Vagina (tissue), 2 donors: Measurements from ENCODE around the gene NUP62.
"Not testable (repeated sequence)": the region's sequence is repeated elsewhere in the genome, so short reads cannot be mapped to it uniquely, and the experiment has no call there.

Experiments
- POLR2A ChIP-seq, 2 donors: fragments of 450-650 bp; IDR thresholded peaks; one replicate each; pipeline ENCODE4 v1.6.1; 2017; ENCODE audit warnings: antibody characterized with exemption in 2 of 2, mild to moderate bottlenecking in 2 of 2, moderate library complexity in 2 of 2
- TF ChIP-seq, protein P1 (sequence below), 3 experiments: fragments of 450-650 bp in 2 of 3; fragments of 200-600 bp in 1 of 3; sonication (generic) in 1 of 3; IDR thresholded peaks; one replicate each; pipeline ENCODE4 v1.5.1; 2017 to 2019; ENCODE audit warnings: antibody characterized with exemption in 3 of 3, mild to moderate bottlenecking in 2 of 3, moderate library complexity in 2 of 3

DNA sequence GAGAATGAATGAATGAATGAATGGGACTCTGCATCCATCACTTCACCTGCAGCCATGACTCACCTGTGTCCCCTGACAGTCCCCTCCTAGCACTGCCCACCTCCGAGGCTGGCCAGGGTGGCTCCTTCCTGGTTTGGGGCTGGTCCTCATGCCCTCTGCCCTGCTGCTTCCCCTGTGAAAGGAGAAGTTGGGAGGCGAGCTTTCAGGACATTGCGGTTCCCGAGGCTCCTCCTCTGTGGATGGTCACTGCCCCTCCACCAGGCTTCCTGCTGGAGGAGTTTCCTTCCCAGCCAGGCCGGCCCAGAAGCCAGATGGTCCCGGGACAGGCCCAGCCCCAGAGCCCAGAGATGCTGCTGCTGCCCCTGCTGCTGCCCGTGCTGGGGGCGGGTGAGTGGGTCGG, 40.1 kb upstream of the NUP62 start:
- TF ChIP-seq, protein P1, sequence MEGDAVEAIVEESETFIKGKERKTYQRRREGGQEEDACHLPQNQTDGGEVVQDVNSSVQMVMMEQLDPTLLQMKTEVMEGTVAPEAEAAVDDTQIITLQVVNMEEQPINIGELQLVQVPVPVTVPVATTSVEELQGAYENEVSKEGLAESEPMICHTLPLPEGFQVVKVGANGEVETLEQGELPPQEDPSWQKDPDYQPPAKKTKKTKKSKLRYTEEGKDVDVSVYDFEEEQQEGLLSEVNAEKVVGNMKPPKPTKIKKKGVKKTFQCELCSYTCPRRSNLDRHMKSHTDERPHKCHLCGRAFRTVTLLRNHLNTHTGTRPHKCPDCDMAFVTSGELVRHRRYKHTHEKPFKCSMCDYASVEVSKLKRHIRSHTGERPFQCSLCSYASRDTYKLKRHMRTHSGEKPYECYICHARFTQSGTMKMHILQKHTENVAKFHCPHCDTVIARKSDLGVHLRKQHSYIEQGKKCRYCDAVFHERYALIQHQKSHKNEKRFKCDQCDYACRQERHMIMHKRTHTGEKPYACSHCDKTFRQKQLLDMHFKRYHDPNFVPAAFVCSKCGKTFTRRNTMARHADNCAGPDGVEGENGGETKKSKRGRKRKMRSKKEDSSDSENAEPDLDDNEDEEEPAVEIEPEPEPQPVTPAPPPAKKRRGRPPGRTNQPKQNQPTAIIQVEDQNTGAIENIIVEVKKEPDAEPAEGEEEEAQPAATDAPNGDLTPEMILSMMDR (IDR thresholded peaks at IDR 0.05): not testable (repeated sequence)
- not testable (repeated sequence) for TF ChIP-seq POLR2A (IDR thresholded peaks at IDR 0.05)
